HFF-Myc (cell line): Measurements from ENCODE around the gene PPP1R13L.

Source experiments
- DNase-seq: peaks from one replicate; pipeline ENCODE4 v3.0.0-alpha.2; 2011; ENCODE audit warnings: low read depth; ENCODE audit errors: extremely low read depth
- H3K4me3 ChIP-seq: replicated peaks from 2 replicates; pipeline ENCODE4 v1.5.1; 2011; ENCODE audit warnings: low read depth, mild to moderate bottlenecking, control low read depth, low read length
- CTCF ChIP-seq: IDR thresholded peaks from 2 replicates; pipeline ENCODE4 v1.5.1; 2012; ENCODE audit warnings: mild to moderate bottlenecking, low read depth, low read length, control low read depth; ENCODE audit errors: missing control alignments

Gene PPP1R13L

GRCh38 chr19:45400192-45400591 lies 4.7 kb downstream of the PPP1R13L start:
- TF ChIP-seq CTCF = no peak
- DNase-seq = no peak
- no peak overlapping the region for H3K4me3 ChIP-seq

- DNase-seq = no peak
- H3K4me3 ChIP-seq = no peak overlapping the region
- TF ChIP-seq CTCF = no peak
Observed at GRCh38 chr19:45395821-45396617, 8.8 kb downstream of the PPP1R13L start.

GRCh38 chr19:45391871-45392665 lies 12.8 kb downstream of the PPP1R13L start:
- no peak for DNase-seq
- no peak overlapping the region for H3K4me3 ChIP-seq
- TF ChIP-seq CTCF = no peak

GRCh38 chr19:45391346-45391745 lies 13.5 kb downstream of the PPP1R13L start:
- no peak overlapping the region for H3K4me3 ChIP-seq
- DNase-seq = no peak
- TF ChIP-seq CTCF = no peak

- no peak for TF ChIP-seq CTCF
- no peak for DNase-seq
- no peak overlapping the region for H3K4me3 ChIP-seq
Observed at GRCh38 chr19:45385392-45386221, 19.3 kb downstream of the PPP1R13L start.

- no peak for TF ChIP-seq CTCF
- no peak for DNase-seq
- no peak overlapping the region for H3K4me3 ChIP-seq
Observed at GRCh38 chr19:45382426-45382825, 22.4 kb downstream of the PPP1R13L start.
